ENCODE measurements around the gene ALOX12B. TPM values are rescaled to one million over a fixed set of nuclear protein-coding genes. Genes with fewer than 3 reads are reported as not detected.
A peak's percentile ranks its signal among the peaks of the same experiment; 100 is the strongest.

The ALOX12B gene
- total and polyA plus RNA-seq, 2 of the 13 experiments (the other 11 are each of a cell fraction or from before 2014, with no cell fraction given): 0.13 TPM; not detected in 1

GRCh38 chr17:8122422-8122923 lies 35.0 kb upstream of the ALOX12B start:
- H3K4me2 ChIP-seq (ENCODE audit: low read depth, low read length): peak overlapping the region; percentile 100
- ChIA-PET POLR2A (interaction anchor here (0.7 to 5.1 kb wide), 5 partner anchors 31 to 126 kb away, joined by 3 to 35 read pairs (median 4); partner anchors contain the start of genes AURKB and CTC1), CTCF (ENCODE audit: low intra/inter-chr PET ratio, low total read pairs) (interaction anchor here (1.4 kb wide), 1 partner anchor 36 kb away, joined by 4 read pairs; no protein-coding TSS in a partner anchor)
- H3K36me3 ChIP-seq (replicated peaks in 1 of 2; ENCODE audit: control insufficient read depth in 1 of 2, insufficient read depth in 2 of 2, low read length in 2 of 2): no peaks in the 10 kb centered on the region
- TF ChIP-seq ZFAT (CRISPR knock-in tag; conservative IDR thresholded peaks at IDR 0.05) (no peak), EZH2 (conservative IDR thresholded peaks at IDR 0.05; ENCODE audit: low read depth, low read length) (peak; percentile 77)
- H3K9me3 ChIP-seq (ENCODE audit: low read length): no peaks in the 10 kb centered on the region
- intact Hi-C loops (cut with micrococcal nuclease; ENCODE audit: unreplicated experiment): no loop called here
- H2AFZ ChIP-seq (ENCODE audit: low read length): no peak overlapping the region
- DNase-seq (ENCODE audit: low spot score): no peak
- peaks cover 5 to 41% of the 10 kb centered on the region in 2 experiments for H3K27me3 ChIP-seq (ENCODE audit: control insufficient read depth in 1 of 2, insufficient read depth in 2 of 2, low read length in 2 of 2)
- no peak for ATAC-seq
- H4K20me1 ChIP-seq (ENCODE audit: insufficient read depth, low read length): peaks cover 13% of the 10 kb centered on the region; the same call in 1 of the 2 replicates
- peak overlapping the region; percentile 13; the same call in 1 of the 2 replicates for H3K9ac ChIP-seq (ENCODE audit: insufficient read depth, low read depth, low read length)
- H3K79me2 ChIP-seq (ENCODE audit: insufficient read depth, low read length): no peaks in the 10 kb centered on the region
- no peak overlapping the region for H3K27ac ChIP-seq (ENCODE audit: extremely low read length, insufficient read depth, low read length)
- BruUV-seq (replicated peaks): no TSS peak
- WGBS (ENCODE audit: low lambda C conversion rate): 2% methylated on average over 22 of the region's 29 CpGs
- peak overlapping the region; percentile 48 to 95 (median 68) for H3K4me3 ChIP-seq (replicated peaks in 1 of 3; ENCODE audit: insufficient read depth in 1 of 3, low read depth in 2 of 3, low read length in 3 of 3)
- in situ Hi-C loops (cut with HindIII; ENCODE audit: extremely low pct_ligation_motif_present, low pct_unique_long_range_greater_than_20kb): loop anchor here (5.0 to 10.0 kb wide), 3 partner anchors 35 to 180 kb away; no protein-coding TSS in a partner anchor
- FAIRE-seq: no peak
- peaks cover 65% of the 10 kb centered on the region for H3K4me1 ChIP-seq (ENCODE audit: insufficient read depth, low read length)

- CTCF ChIA-PET (ENCODE audit: low intra/inter-chr PET ratio, low total read pairs): interaction anchor here (1.1 to 1.4 kb wide), 2 partner anchors 37 to 64 kb away, joined by 3 to 4 read pairs; no protein-coding TSS in a partner anchor
- no peak overlapping the region for H2AFZ ChIP-seq (ENCODE audit: low read length)
- H3K4me1 ChIP-seq (ENCODE audit: insufficient read depth, low read length): peaks cover 65% of the 10 kb centered on the region
- H3K4me2 ChIP-seq (ENCODE audit: low read depth, low read length): peak overlapping the region; percentile 100
- 0 out of 2 replicates have a peak overlapping the region, but pooled peaks have one; percentile 9 for H3K9ac ChIP-seq (ENCODE audit: insufficient read depth, low read depth, low read length)
- FAIRE-seq: no peak
- peaks cover 5 to 44% of the 10 kb centered on the region in 2 experiments for H3K27me3 ChIP-seq (ENCODE audit: control insufficient read depth in 1 of 2, insufficient read depth in 2 of 2, low read length in 2 of 2)
- no peaks in the 10 kb centered on the region for H3K36me3 ChIP-seq (replicated peaks in 1 of 2; ENCODE audit: control insufficient read depth in 1 of 2, insufficient read depth in 2 of 2, low read length in 2 of 2)
- in situ Hi-C loops (cut with HindIII; ENCODE audit: extremely low pct_ligation_motif_present, low pct_unique_long_range_greater_than_20kb): loop anchor here (5.0 to 10.0 kb wide), 3 partner anchors 35 to 180 kb away; no protein-coding TSS in a partner anchor
- intact Hi-C loops (cut with micrococcal nuclease; ENCODE audit: unreplicated experiment): no loop called here
- WGBS (ENCODE audit: low lambda C conversion rate): 3% methylated on average over 24 of the region's 76 CpGs
- BruUV-seq (replicated peaks): no TSS peak
- H3K9me3 ChIP-seq (ENCODE audit: low read length): no peaks in the 10 kb centered on the region
- no peak for DNase-seq (ENCODE audit: low spot score)
- POLR2A ChIA-PET: interaction anchor here (0.7 to 5.1 kb wide), 4 partner anchors 32 to 102 kb away, joined by 3 to 35 read pairs (median 4); partner anchors contain the start of gene AURKB
- no peaks in the 10 kb centered on the region for H3K79me2 ChIP-seq (ENCODE audit: insufficient read depth, low read length)
- no peak overlapping the region for H3K27ac ChIP-seq (ENCODE audit: extremely low read length, insufficient read depth, low read length)
- peak overlapping the region; percentile 48 to 95 (median 68) for H3K4me3 ChIP-seq (replicated peaks in 1 of 3; ENCODE audit: insufficient read depth in 1 of 3, low read depth in 2 of 3, low read length in 3 of 3)
- ATAC-seq: peak; percentile 52
- peaks cover 13% of the 10 kb centered on the region; the same call in 1 of the 2 replicates for H4K20me1 ChIP-seq (ENCODE audit: insufficient read depth, low read length)
- TF ChIP-seq ZNF784 (CRISPR knock-in tag; IDR thresholded peaks at IDR 0.05; ENCODE audit: borderline replicate concordance) (peak; percentile 29; the same call in 1 of the 2 replicates), CC2D1A (CRISPR knock-in tag; IDR thresholded peaks at IDR 0.05) (no peak), RAD21 (CRISPR knock-in tag; IDR thresholded peaks at IDR 0.05) (peak; percentile 85), HIC2 (CRISPR knock-in tag; IDR thresholded peaks at IDR 0.05; ENCODE audit: low read depth) (no peak), ZNF687 (CRISPR knock-in tag; IDR thresholded peaks at IDR 0.05) (peak; percentile 79), ZNF17 (CRISPR knock-in tag; IDR thresholded peaks at IDR 0.05) (no peak)
Observed at GRCh38 chr17:8121681-8122421, 34.3 kb upstream of the ALOX12B start.

Data from HepG2 (cell line).